Epithelial cell of esophagus (primary cell): ENCODE results near the gene SLC25A48.

Experiments
- DNase-seq: peaks from one replicate; pipeline ENCODE4 v3.0.0; 2010; ENCODE audit warnings: low read depth
- H3K4me3 ChIP-seq: 2 replicates; pipeline ENCODE4 v1.5.1; 2011; ENCODE audit warnings: mild to moderate bottlenecking, low read length, control low read depth
- CTCF ChIP-seq: IDR thresholded peaks from 2 replicates; pipeline ENCODE4 v1.5.1; 2011; ENCODE audit warnings: low read depth, mild to moderate bottlenecking, low read length, control low read depth, inconsistent platforms; ENCODE audit not compliant: insufficient read depth; ENCODE audit errors: missing control alignments

The SLC25A48 gene

GRCh38 chr5:135866016-135866415 lies 31.6 kb downstream of the SLC25A48 start:
- H3K4me3 ChIP-seq: no peak overlapping the region
- TF ChIP-seq CTCF: no peak
- no peak for DNase-seq

- TF ChIP-seq CTCF: no peak
- DNase-seq: no peak
- H3K4me3 ChIP-seq: no peak overlapping the region
Observed at GRCh38 chr5:135867599-135867998, 33.1 kb downstream of the SLC25A48 start.

GRCh38 chr5:135868681-135869080 lies 34.2 kb downstream of the SLC25A48 start:
- TF ChIP-seq CTCF: no peak
- DNase-seq: no peak
- no peak overlapping the region for H3K4me3 ChIP-seq

GRCh38 chr5:135869276-135869675 lies 34.8 kb downstream of the SLC25A48 start:
- no peak overlapping the region for H3K4me3 ChIP-seq
- no peak for DNase-seq
- TF ChIP-seq CTCF: no peak

GRCh38 chr5:135869935-135870334 lies 35.5 kb downstream of the SLC25A48 start:
- no peak for TF ChIP-seq CTCF
- H3K4me3 ChIP-seq: no peak overlapping the region
- no peak for DNase-seq

- DNase-seq: no peak
- TF ChIP-seq CTCF: no peak
- no peak overlapping the region for H3K4me3 ChIP-seq
Observed at GRCh38 chr5:135871268-135871915, 36.9 kb downstream of the SLC25A48 start.

GRCh38 chr5:135873831-135874230 lies 39.4 kb downstream of the SLC25A48 start:
- H3K4me3 ChIP-seq: no peak overlapping the region
- DNase-seq: no peak
- no peak for TF ChIP-seq CTCF
